Upper lobe of left lung (tissue), 4 donors: ENCODE measurements around the gene ACOD1.

Source experiments
- POLR2AphosphoS5 ChIP-seq, 2 donors: sonication (generic); formaldehyde crosslinking; IDR thresholded peaks; one replicate each; pipeline ENCODE4 v1.5.1; 2017; ENCODE audit warnings: antibody characterized with exemption in 2 of 2
- TF ChIP-seq, protein P1 (sequence below), 6 experiments: fragments of 450-650 bp in 4 of 6; fragments of 200-600 bp in 2 of 6; sonication (generic) in 2 of 6; IDR thresholded peaks; one replicate each; pipeline ENCODE4 v1.5.1; 2016 to 2019; ENCODE audit warnings: antibody characterized with exemption in 6 of 6

GRCh38 chr13:76937281-76937820 is 11.0 kb upstream of the ACOD1 start:
- TF ChIP-seq, protein P1, sequence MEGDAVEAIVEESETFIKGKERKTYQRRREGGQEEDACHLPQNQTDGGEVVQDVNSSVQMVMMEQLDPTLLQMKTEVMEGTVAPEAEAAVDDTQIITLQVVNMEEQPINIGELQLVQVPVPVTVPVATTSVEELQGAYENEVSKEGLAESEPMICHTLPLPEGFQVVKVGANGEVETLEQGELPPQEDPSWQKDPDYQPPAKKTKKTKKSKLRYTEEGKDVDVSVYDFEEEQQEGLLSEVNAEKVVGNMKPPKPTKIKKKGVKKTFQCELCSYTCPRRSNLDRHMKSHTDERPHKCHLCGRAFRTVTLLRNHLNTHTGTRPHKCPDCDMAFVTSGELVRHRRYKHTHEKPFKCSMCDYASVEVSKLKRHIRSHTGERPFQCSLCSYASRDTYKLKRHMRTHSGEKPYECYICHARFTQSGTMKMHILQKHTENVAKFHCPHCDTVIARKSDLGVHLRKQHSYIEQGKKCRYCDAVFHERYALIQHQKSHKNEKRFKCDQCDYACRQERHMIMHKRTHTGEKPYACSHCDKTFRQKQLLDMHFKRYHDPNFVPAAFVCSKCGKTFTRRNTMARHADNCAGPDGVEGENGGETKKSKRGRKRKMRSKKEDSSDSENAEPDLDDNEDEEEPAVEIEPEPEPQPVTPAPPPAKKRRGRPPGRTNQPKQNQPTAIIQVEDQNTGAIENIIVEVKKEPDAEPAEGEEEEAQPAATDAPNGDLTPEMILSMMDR (IDR thresholded peaks at IDR 0.05), result no peak
- TF ChIP-seq POLR2AphosphoS5 (IDR thresholded peaks at IDR 0.05), result no peak
